Testis (tissue), 2 donors: Measurements from ENCODE around the gene MRTO4.

ENCODE experiments used
- POLR2A ChIP-seq: fragments of 450-650 bp; IDR thresholded peaks from one replicate; pipeline ENCODE4 v1.6.1; 2017; ENCODE audit warnings: antibody characterized with exemption, mild to moderate bottlenecking, moderate library complexity
- TF ChIP-seq, protein P1 (sequence below), 3 experiments: fragments of 450-650 bp in 2 of 3; fragments of 200-600 bp in 1 of 3; sonication (generic) in 1 of 3; IDR thresholded peaks; one replicate each; pipeline ENCODE4 v1.5.1; 2016 to 2019; ENCODE audit warnings: antibody characterized with exemption in 3 of 3, mild to moderate bottlenecking in 2 of 3, moderate library complexity in 1 of 3

DNA sequence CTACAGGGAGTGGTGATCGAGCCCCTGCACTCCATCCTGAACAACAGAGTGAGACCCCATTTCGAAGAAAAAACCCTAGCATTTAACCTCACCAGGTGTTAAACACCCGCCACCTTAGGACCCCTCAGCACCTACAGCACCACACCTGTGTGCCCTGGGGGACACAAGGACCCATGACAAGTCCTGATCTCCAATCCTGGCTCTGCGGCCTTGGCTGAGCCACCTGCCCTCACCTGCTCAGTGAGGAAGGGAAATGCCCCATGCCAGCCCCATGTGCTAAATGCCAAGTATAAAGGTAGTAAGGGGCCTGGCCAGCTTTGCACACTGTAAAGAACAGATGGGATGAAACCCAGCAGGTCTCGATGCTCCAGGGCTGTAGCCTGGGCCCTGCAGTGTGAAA is 11.1 kb downstream of the MRTO4 start:
- TF ChIP-seq, protein P1, sequence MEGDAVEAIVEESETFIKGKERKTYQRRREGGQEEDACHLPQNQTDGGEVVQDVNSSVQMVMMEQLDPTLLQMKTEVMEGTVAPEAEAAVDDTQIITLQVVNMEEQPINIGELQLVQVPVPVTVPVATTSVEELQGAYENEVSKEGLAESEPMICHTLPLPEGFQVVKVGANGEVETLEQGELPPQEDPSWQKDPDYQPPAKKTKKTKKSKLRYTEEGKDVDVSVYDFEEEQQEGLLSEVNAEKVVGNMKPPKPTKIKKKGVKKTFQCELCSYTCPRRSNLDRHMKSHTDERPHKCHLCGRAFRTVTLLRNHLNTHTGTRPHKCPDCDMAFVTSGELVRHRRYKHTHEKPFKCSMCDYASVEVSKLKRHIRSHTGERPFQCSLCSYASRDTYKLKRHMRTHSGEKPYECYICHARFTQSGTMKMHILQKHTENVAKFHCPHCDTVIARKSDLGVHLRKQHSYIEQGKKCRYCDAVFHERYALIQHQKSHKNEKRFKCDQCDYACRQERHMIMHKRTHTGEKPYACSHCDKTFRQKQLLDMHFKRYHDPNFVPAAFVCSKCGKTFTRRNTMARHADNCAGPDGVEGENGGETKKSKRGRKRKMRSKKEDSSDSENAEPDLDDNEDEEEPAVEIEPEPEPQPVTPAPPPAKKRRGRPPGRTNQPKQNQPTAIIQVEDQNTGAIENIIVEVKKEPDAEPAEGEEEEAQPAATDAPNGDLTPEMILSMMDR (IDR thresholded peaks at IDR 0.05) = no peak
- TF ChIP-seq POLR2A = no peak
